K562 (cell line): ENCODE measurements around the gene RPS27. TPM values are rescaled to one million over a fixed set of nuclear protein-coding genes. Genes with fewer than 3 reads are reported as not detected.
A peak's percentile ranks its signal among the peaks of the same experiment; 100 is the strongest.

Experiments used
- ATAC-seq: fragments of 200-7000 bp; cut with Tn5 transposase; 3 replicates; pipeline ENCODE4 v1.9.1; 2020; ENCODE audit warnings: moderate library complexity
- BruUV-seq: library from RNA; stranded (reverse); fragments of 400-500 nt; replicated peaks from 2 replicates; lab custom pipeline; 2021; lab: Mats Ljungman, UMichigan
- CTCF ChIA-PET: fragments of 300-600 bp; formaldehyde crosslinking; extraction: SDS; loops from one replicate; lab custom pipeline; 2021; ENCODE audit warnings: low intra/inter-chr PET ratio; lab: Yijun Ruan, JAX
- POLR2A ChIA-PET: fragments of 300-600, 350-650 bp; sonication (Branson Sonifier 250); formaldehyde crosslinking; extraction: SDS; loops from one replicate; lab custom pipeline; 2021; ENCODE audit warnings: antibody characterized with exemption, inconsistent platforms; lab: Yijun Ruan, JAX
- DNase-seq, 4 experiments: peaks; one replicate each; pipeline versions ENCODE4 v3.0.0 to v3.0.0-alpha.2; 2011 to 2018; ENCODE audit warnings: low spot score in 3 of 4, mixed read lengths in 3 of 4; ENCODE audit errors: extremely low read depth in 1 of 4
- FAIRE-seq: peaks from 2 replicates; lab custom pipeline; 2011; peaks lifted over from hg19 to GRCh38; lab: Jason Lieb, UNC
- H2AFZ ChIP-seq: 2 replicates; pipeline ENCODE4 v1.6.0; 2011; ENCODE audit warnings: low read depth, low read length, control low read depth, inconsistent platforms
- H3K27ac ChIP-seq: fragments of 200-600 bp; 3 replicates; pipeline ENCODE4 v1.8.0; 2011; ENCODE audit warnings: low read depth, mild to moderate bottlenecking, control low read depth, inconsistent platforms, low read length, moderate library complexity, mixed read lengths; ENCODE audit errors: extremely low read depth
- H3K27me3 ChIP-seq, 2 experiments: fragments of 300-600 bp in 1 of 2; 2 replicates in 1 of 2; 3 replicates in 1 of 2; pipeline versions ENCODE4 v1.6.0 to v1.8.0; 2011; ENCODE audit warnings: inconsistent platforms in 2 of 2, low read length in 2 of 2, mild to moderate bottlenecking in 1 of 2, mixed read lengths in 1 of 2, moderate library complexity in 1 of 2; ENCODE audit not compliant: control insufficient read depth in 2 of 2, insufficient read depth in 2 of 2
- H3K36me3 ChIP-seq: fragments of 300-600 bp; 3 replicates; pipeline ENCODE4 v1.8.0; 2011; ENCODE audit warnings: mild to moderate bottlenecking, low read length, inconsistent platforms; ENCODE audit not compliant: control insufficient read depth, insufficient read depth
- H3K4me1 ChIP-seq, 2 experiments: fragments of 200-600 bp in 1 of 2; replicated peaks in 1 of 2; 2 replicates in 1 of 2; 3 replicates in 1 of 2; pipeline versions ENCODE4 v1.5.1 to v1.8.0; 2011; ENCODE audit warnings: inconsistent platforms in 2 of 2, low read length in 2 of 2, mild to moderate bottlenecking in 1 of 2, mixed read lengths in 1 of 2, moderate library complexity in 1 of 2; ENCODE audit not compliant: control insufficient read depth in 2 of 2, insufficient read depth in 2 of 2
- H3K4me2 ChIP-seq: 2 replicates; pipeline ENCODE4 v1.6.1; 2011; ENCODE audit warnings: low read length, control low read depth, inconsistent platforms, mixed read lengths; ENCODE audit not compliant: insufficient read depth
- H3K4me3 ChIP-seq: fragments of 200-600 bp; sonication (generic), shearing (Covaris generic); 2 replicates; pipeline ENCODE4 v1.5.1; 2016; ENCODE audit warnings: control low read depth, inconsistent platforms
- H3K79me2 ChIP-seq: fragments of 200-600 bp; 3 replicates; pipeline ENCODE4 v1.8.0; 2011; ENCODE audit warnings: low read length, inconsistent platforms; ENCODE audit not compliant: control insufficient read depth, insufficient read depth
- H3K9ac ChIP-seq, 2 experiments: 2 replicates each; pipeline versions ENCODE4 v1.6.0 to v1.6.1; 2011; ENCODE audit warnings: low read depth in 2 of 2, low read length in 2 of 2, control low read depth in 1 of 2, inconsistent platforms in 1 of 2, mild to moderate bottlenecking in 1 of 2, mixed read lengths in 1 of 2; ENCODE audit not compliant: insufficient read depth in 1 of 2
- H3K9me1 ChIP-seq: one replicate; pipeline ENCODE4 v1.6.0; 2011; ENCODE audit warnings: inconsistent platforms, mild to moderate bottlenecking, low read length, moderate library complexity; ENCODE audit not compliant: control insufficient read depth, insufficient read depth
- H3K9me3 ChIP-seq: replicated peaks from 2 replicates; pipeline ENCODE4 v1.5.1; 2011; ENCODE audit warnings: low read depth, low read length, inconsistent platforms; ENCODE audit not compliant: control insufficient read depth, insufficient read depth
- H4K20me1 ChIP-seq: replicated peaks from 2 replicates; pipeline ENCODE4 v1.6.1; 2011; ENCODE audit warnings: low read length, inconsistent platforms, mixed read lengths; ENCODE audit not compliant: control insufficient read depth, insufficient read depth
- ATF1 ChIP-seq, 2 experiments: fragments of 450-650 bp in 1 of 2; IDR thresholded peaks; 2 replicates each; pipeline ENCODE4 v1.6.1; 2016; ENCODE audit warnings: missing compliant biosample characterization in 1 of 2, missing genetic modification characterization in 1 of 2
- BMI1 ChIP-seq: fragments of 150-350 bp; IDR thresholded peaks from 2 replicates; pipeline ENCODE4 v1.6.1; 2014; ENCODE audit warnings: low read length
- CBX5 ChIP-seq: IDR thresholded peaks from 2 replicates; pipeline ENCODE4 v1.6.1; 2014; ENCODE audit warnings: low read depth, borderline replicate concordance
- CBX8 ChIP-seq: fragments of 200-600 bp; sonication (generic); IDR thresholded peaks from 2 replicates; pipeline ENCODE4 v1.6.1; 2012; ENCODE audit warnings: borderline replicate concordance, mixed run types, low read depth, mild to moderate bottlenecking, moderate library complexity, mixed read lengths, low read length, control low read depth, inconsistent platforms; ENCODE audit not compliant: poor library complexity, severe bottlenecking; ENCODE audit errors: extremely low read depth
- GABPB1 ChIP-seq: sonication (generic); formaldehyde crosslinking; IDR thresholded peaks from 2 replicates; pipeline ENCODE4 v1.8.0; 2022; ENCODE audit warnings: mild to moderate bottlenecking, missing genetic modification reagents
- GTF2B ChIP-seq: IDR thresholded peaks from 2 replicates; pipeline ENCODE4 v1.6.1; 2011; ENCODE audit not compliant: insufficient read length; ENCODE audit errors: extremely low read depth
- HEY1 ChIP-seq: fragments of 250-450 bp; sonication (Bioruptor Pico); IDR thresholded peaks from 2 replicates; pipeline ENCODE4 v1.5.0; 2020; ENCODE audit warnings: mild to moderate bottlenecking, moderate library complexity, borderline replicate concordance
- IRF1 ChIP-seq: sonication (generic); formaldehyde crosslinking; IDR thresholded peaks from 2 replicates; pipeline ENCODE4 v1.8.0; 2022; ENCODE audit warnings: missing genetic modification reagents, mild to moderate bottlenecking, borderline replicate concordance
- IRF9 ChIP-seq: fragments of 450-650 bp; IDR thresholded peaks from 2 replicates; pipeline ENCODE4 v1.6.1; 2016; ENCODE audit warnings: missing biosample characterization, missing genetic modification characterization
- JUND ChIP-seq, 2 experiments: IDR thresholded peaks; 2 replicates in 1 of 2; 3 replicates in 1 of 2; pipeline ENCODE4 v1.6.1; 2011; ENCODE audit warnings: borderline replicate concordance in 2 of 2, low read depth in 2 of 2, low read length in 2 of 2, improper control_type of control experiment in 1 of 2, missing biosample characterization in 1 of 2, missing genetic modification characterization in 1 of 2, missing genetic modification reagents in 1 of 2
- RBFOX2 ChIP-seq: fragments of 200-400 bp; formaldehyde crosslinking; IDR thresholded peaks from 2 replicates; pipeline ENCODE4 v1.6.1; 2017; ENCODE audit warnings: low read depth, mild to moderate bottlenecking, low read length, moderate library complexity
- SMARCB1 ChIP-seq: IDR thresholded peaks from 2 replicates; pipeline ENCODE4 v1.6.1; 2011; ENCODE audit warnings: improper control_type of control experiment, low read depth; ENCODE audit not compliant: insufficient read length
- SMARCE1 ChIP-seq: fragments of 450-650 bp; IDR thresholded peaks from 2 replicates; pipeline ENCODE4 v1.7.1; 2016; ENCODE audit warnings: mild to moderate bottlenecking
- SREBF1 ChIP-seq: fragments of 150-350 bp; IDR thresholded peaks from 2 replicates; pipeline ENCODE4 v1.6.1; 2014; ENCODE audit warnings: antibody characterized with exemption, low read depth, low read length, borderline replicate concordance
- SREBF2 ChIP-seq: sonication (generic); formaldehyde crosslinking; IDR thresholded peaks from 2 replicates; pipeline ENCODE4 v1.4.0; 2020; ENCODE audit warnings: mild to moderate bottlenecking, missing genetic modification reagents
- STAT5A ChIP-seq: IDR thresholded peaks from 2 replicates; pipeline ENCODE4 v1.6.1; 2012; ENCODE audit warnings: low read length, inconsistent platforms, borderline replicate concordance
- ZNF354B ChIP-seq: fragments of 250-450 bp; sonication (Bioruptor Pico); IDR thresholded peaks from 2 replicates; pipeline ENCODE4 v1.4.0; 2020
- ZNF384 ChIP-seq: IDR thresholded peaks from 2 replicates; pipeline ENCODE4 v1.6.1; 2012; ENCODE audit warnings: low read depth, low read length, improper control_type of control experiment
- ZNF785 ChIP-seq: fragments of 250-450 bp; sonication (Bioruptor Pico); IDR thresholded peaks from 2 replicates; pipeline ENCODE4 v1.4.0; 2020; ENCODE audit warnings: mild to moderate bottlenecking
- WGBS: fragments of 100-300 bp; shearing (Covaris generic); methylation state at CpG from one replicate; pipeline ENCODE4 v1.1.6; 2016; ENCODE audit warnings: low coverage, mixed read lengths; ENCODE audit not compliant: insufficient coverage; ENCODE audit errors: missing lambda C conversion rate; 5-methylcytosine and 5-hydroxymethylcytosine counted together
- in situ Hi-C: fragments of 300-500 bp; cut with MboI; formaldehyde crosslinking; loops from 4 replicates; pipeline ENCODE4 v1.15.0; 2018; ENCODE audit warnings: inconsistent platforms, mixed read lengths
- intact Hi-C: fragments of 100-400 bp; cut with micrococcal nuclease; formaldehyde crosslinking; loops from 2 replicates; pipeline ENCODE4 v1.14.2; 2022
- polyA plus RNA-seq, 8 experiments: library from polyadenylated mRNA; depleted of rRNA in 4 of 8; stranded (reverse) in 5 of 8; unstranded in 3 of 8; fragments of >200 nt; fragmentation: Nextera tagmentation in 2 of 8; fragmentation: Illumina TruSeq in 1 of 8; extraction: Ambion mirVana in 2 of 8; extraction: Trizol in 1 of 8; gene quantifications; 2 replicates each; pipeline versions ENCODE4 v1.2.1 to v1.2.3, GENCODE V29; 2011 to 2014; ENCODE audit warnings: inconsistent platforms in 1 of 8, missing spikeins in 1 of 8
- total RNA-seq, 7 experiments: library from RNA; depleted of rRNA in 6 of 7; stranded (reverse); fragments of >200 nt in 6 of 7; fragmentation: Illumina TruSeq in 2 of 7; extraction: Trizol in 2 of 7; gene quantifications; 2 replicates each; pipeline versions ENCODE4 v1.2.1 to v1.2.3, GENCODE V29; 2011 to 2021; ENCODE audit warnings: low replicate concordance in 1 of 7

RPS27 gene
- total and polyA plus RNA-seq, 9 of the 15 experiments (the other 6 are each of a cell fraction or from before 2014, with no cell fraction given): 2,091 to 9,377 (median 6,706) TPM

GRCh38 chr1:153967107-153967999 lies 23.2 kb upstream of the RPS27 start, which contains the start of gene CREB3L4:
Gene CREB3L4 (plus strand): TSS chr1:153967902. CDS start chr1:153968526, 624 bp downstream.
- H3K4me3 ChIP-seq: peak within 1 kb of the TSS; percentile 51
- intact Hi-C loops (loop anchor here (5.0 kb wide), 1 partner anchor 170 kb away; no protein-coding TSS in a partner anchor), in situ Hi-C loops (no loop called here)
- H3K4me2 ChIP-seq: peak within 1 kb of the TSS; percentile 87
- BruUV-seq: no TSS peak
- H3K36me3 ChIP-seq: no peaks in the 10 kb centered on the region
- CTCF ChIA-PET: no interaction called here
- peaks cover 45% of the 10 kb centered on the region for H3K79me2 ChIP-seq
- peak; percentile 98 for FAIRE-seq
- ATAC-seq: peak; percentile 87
- no peaks in the 10 kb centered on the region for H3K9me3 ChIP-seq
- H3K27me3 ChIP-seq: no peaks in the 10 kb centered on the region
- no peaks in the 10 kb centered on the region for H4K20me1 ChIP-seq
- H3K4me1 ChIP-seq: peaks cover 7 to 19% of the 10 kb centered on the region in 2 experiments; a peak in 4 of 5 replicates
- POLR2A ChIA-PET: interaction anchor here (0.5 to 4.8 kb wide), 22 partner anchors 9 to 1205 kb away, joined by 3 to 84 read pairs (median 4); partner anchors contain the start of genes CRTC2, DENND4B, GATAD2B and JTB
- H2AFZ ChIP-seq: peak within 1 kb of the TSS; percentile 89
- H3K9me1 ChIP-seq: no peaks in the 10 kb centered on the region
- peak within 1 kb of the TSS; percentile 89 to 99 for H3K9ac ChIP-seq
- peak; percentile 85 to 98 (median 90) for DNase-seq
- WGBS: under 1% methylated on average over 47 of the region's 60 CpGs
- H3K27ac ChIP-seq: peak within 1 kb of the TSS; percentile 82
- TF ChIP-seq IRF1 (no peak), HEY1 (CRISPR knock-in tag) (no peak), JUND (IDR thresholded peaks at IDR 0.05; ENCODE audit: borderline replicate concordance, low read depth, low read length) (no peak; the same call in 1 of the 2 replicates), JUND (tag; IDR thresholded peaks at IDR 0.05; ENCODE audit: borderline replicate concordance, low read depth, low read length) (no peak), ATF1 (CRISPR knock-in tag; IDR thresholded peaks at IDR 0.05) (no peak), ATF1 (tag; IDR thresholded peaks at IDR 0.05) (peak; percentile 87), SREBF2 (CRISPR knock-in tag) (no peak), SMARCE1 (peak; percentile 60), ZNF354B (CRISPR knock-in tag) (no peak), GTF2B (peak; percentile 72), GABPB1 (CRISPR knock-in tag) (0 out of 2 replicates have a peak, but pooled peaks have one; percentile 75), IRF9 (tag) (0 out of 2 replicates have a peak, but pooled peaks have one; percentile 28), RBFOX2 (peak; percentile 96), SREBF1 (no peak), CBX5 (no peak), ZNF384 (peak; percentile 92), STAT5A (no peak), BMI1 (no peak), SMARCB1 (no peak), CBX8 (no peak), ZNF785 (CRISPR knock-in tag) (no peak)
